HG03045 (cell line): ENCODE data around the gene TMEM8B.
"Not testable (repeated sequence)": the region's sequence is repeated elsewhere in the genome, so short reads cannot be mapped to it uniquely, and the experiment has no call there.

ENCODE experiments used
- ATAC-seq: cut with Tn5 transposase; IDR thresholded peaks from one replicate; pipeline ENCODE4 v1.9.1; 2021; ENCODE audit warnings: mild to moderate bottlenecking, moderate library complexity; ENCODE audit not compliant: unreplicated experiment

The TMEM8B gene

DNA sequence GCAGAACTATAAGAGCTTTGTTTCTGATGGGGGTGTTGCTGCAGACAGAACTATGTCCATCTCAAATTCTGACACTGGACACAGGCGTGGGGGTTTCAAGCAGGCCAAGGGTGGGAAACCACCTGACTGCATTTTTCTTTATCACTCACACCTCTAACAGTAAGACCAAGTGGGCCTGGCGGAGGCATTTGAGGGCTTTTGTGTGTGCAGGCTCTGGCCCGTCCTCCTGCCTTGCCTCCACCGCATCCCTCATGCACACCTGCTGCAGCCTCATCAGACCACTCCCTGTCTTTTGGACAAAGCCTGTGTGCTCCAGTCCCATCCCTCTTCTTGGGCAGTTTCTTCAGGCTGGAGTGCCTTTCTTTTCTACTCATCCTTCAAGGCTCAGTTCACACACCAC lies 33.3 kb downstream of the TMEM8B start:
- ATAC-seq, result no peak

- ATAC-seq, result no peak
These were observed 34.6 kb downstream of the TMEM8B start for GRCh38 chr9:35863583-35863982.

DNA sequence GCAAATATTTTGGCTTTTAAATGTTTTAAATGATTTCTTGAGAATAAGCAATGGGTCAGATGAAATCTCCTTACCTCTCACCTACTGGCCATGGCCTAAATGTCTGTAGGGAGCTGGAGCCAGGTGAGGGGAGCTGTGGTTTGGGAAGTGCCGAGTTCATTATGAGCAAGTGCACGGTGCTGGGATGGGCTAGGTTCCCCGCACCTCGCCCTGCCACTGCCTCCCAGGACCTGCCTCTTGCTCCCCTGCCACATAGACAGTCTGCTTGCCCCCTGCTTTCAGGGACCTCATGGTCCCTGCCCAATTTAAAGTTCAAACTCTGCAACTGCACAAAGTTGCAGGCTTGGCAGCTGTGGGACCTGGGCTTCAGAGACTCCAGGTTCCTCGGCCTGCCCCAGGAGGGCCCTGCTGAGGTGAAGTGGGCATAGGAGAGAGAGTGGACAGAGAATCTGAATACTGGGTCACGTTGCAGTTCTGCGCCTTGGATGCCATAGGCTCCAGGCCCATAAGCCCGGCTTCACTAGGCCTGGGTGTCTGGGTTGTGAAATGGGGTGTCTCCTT lies 35.7 kb downstream of the TMEM8B start:
- no peak for ATAC-seq

GRCh38 chr9:35867538-35867937 lies 38.5 kb downstream of the TMEM8B start:
- no peak for ATAC-seq

DNA sequence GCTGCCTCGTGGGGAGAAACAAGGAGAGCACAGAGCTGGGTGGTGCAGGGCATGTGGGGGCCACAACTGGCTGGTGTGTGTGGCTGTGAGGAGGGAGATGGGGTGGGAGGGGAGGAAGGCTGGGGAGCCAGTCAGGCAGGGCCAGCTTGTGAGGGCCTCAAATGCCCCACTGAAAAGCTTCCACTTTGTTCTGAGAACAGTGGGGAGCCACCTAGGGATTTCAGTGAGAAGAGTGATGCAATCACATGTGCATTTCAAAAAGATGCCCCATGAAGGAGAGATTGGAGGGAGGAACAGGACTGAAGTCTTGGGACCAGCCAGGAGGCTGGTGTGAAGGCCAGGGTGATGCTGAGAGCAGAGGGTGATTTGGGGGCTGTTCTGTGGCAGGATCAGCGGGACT lies 39.9 kb downstream of the TMEM8B start:
- ATAC-seq, result no peak

DNA sequence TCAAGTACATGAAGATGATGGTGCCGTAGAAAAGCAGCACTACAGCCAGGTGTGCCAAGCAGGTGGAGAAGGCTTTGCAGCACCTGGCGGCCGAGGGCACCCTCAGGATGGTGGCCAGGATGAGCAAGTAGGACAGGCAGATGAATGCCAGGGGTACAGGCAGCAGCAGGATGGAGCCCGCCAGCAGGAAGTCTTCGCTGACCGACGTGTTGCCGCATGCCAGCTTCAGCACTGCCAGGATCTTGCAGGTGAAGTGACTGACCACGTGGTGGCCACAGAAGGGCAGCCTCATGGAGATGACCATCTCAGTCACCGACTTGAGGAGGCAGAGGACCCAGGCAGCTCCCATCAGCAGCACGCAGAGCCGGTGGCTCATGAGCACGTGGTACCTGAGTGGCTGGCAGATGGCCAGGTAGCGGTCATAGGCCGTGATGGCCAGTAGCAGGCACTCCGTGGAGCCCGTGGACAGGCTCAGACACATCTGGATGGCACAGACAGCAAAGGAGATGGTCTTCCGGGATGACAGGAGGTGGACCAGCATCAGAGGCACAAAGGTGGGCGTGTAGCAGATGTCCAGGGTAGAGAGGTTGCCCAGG lies 40.7 kb downstream of the TMEM8B start:
- no peak for ATAC-seq

DNA sequence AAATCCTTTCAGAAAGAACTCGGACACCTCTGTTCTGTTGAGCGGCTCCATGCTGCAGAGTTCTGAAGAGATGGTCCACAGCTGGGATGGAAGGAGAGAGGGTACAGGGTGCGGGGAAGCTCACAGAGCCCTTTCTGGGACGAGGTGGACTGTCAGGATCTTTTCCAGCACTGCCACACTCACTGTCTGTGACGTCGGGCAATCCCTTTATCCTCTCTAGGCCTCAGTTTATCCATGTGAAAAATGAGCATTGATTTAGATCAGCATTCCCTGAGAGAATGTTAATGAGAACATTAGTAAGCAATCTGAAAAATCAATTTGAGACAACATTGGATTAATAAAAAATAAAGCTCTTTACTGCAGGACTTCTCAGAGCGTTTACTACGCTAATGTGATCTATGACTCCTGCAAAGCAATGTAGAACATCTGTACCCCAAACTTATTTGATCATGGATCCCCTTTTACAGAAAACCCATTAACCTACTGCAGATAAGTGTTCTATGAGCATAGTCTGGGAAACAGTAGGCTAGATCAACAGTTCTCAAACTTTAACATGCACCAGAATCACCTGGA lies 41.4 kb downstream of the TMEM8B start, which contains the start of gene OR13J1:
Gene OR13J1, minus strand, starts transcription at position 51 of the 573 bp plus-strand sequence. Its CDS starts 0 bp downstream, at position 51.
- no peak for ATAC-seq

GRCh38 chr9:35871545-35871944 lies 42.5 kb downstream of the TMEM8B start:
- ATAC-seq, result no peak

GRCh38 chr9:35872505-35872904 lies 43.5 kb downstream of the TMEM8B start:
- no peak for ATAC-seq

DNA sequence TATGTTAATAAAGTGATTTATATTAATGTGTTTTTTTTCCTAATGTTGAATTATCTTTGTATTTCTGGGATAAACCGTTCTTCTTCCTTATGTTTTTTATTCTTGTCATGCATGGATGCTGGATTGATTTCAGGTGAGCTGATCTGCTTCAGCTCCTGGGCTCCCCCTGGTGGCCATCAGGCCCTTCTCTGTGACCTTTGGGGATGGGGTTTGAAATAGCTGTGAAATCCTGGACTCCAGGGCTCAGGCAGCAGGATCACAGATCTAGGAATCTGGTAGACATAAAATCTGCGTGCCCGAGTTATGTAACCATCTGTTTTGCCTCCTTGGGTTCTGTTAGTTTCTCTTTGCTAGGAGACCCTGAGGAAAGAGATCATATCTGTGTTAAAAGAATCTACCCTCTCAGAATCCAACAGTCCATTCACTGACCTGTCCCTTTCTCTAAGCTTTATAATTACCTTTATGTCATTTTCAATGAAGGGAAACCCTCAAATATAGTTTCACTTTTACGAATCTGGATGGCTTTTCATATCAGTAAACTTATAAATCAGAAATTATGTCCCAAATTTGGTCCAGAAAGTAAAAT lies 53.3 kb downstream of the TMEM8B start:
- no peak for ATAC-seq

GRCh38 chr9:35882996-35883395 lies 54.0 kb downstream of the TMEM8B start:
- ATAC-seq, result no peak

DNA sequence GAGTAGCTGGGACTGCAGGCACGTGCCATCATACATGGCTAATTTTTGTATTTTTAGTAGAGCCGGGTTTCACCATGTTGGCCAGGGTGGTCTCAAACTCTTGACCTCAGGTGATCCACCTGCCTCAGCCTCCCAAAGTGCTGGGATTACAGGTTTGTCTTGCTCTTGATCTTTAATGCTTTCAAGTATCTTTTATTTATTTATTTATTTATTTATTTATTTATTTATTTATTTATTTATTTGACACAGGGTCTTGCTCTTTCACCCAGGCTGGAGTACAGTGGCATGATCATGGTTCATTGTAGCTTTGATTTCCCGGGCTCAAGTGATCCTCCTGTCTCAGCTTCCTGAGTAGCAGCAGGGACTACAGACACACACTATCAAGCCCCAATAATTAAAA lies 55.9 kb downstream of the TMEM8B start:
- not testable (repeated sequence) for ATAC-seq

- ATAC-seq, result no peak
These were observed 62.6 kb downstream of the TMEM8B start for GRCh38 chr9:35891646-35892045.

DNA sequence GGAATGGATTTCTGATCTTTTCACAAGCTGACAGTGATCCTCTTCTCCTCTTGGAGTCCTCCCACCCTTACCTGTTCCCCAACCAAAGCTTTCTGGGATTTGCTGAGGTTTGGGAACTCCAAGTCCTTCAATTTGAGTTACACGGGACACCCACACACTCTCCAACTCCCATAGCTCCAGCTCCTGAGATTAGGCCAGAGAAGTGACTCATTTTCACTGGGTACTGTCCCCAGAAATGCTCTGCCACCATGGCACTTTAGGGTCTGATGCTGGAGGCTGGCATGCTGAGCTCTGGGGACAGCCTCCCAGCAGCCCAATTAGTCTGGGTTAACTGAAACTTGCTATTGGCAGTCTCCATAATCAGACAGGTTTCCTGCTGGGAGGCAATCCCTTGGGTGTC lies 63.0 kb downstream of the TMEM8B start:
- no peak for ATAC-seq

DNA sequence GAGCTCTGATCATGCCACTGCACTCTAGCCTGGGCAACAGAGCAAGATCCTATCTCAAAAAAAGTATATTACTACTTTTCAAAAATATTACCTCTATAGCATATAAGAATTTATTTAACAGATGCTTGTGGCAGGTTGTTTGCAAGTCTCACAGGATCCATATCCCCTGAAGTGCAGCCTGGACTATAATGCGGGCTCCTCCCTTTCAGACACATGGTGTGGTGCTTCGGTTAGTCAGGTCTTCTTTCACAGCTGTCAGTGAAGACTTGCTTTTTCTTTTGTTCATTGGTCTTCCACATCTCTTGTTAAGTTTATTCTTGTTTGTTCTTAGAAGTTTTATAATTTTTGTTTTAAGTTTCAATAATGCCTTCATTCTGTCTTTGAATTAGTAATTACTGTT lies 67.5 kb downstream of the TMEM8B start:
- no peak for ATAC-seq

- not testable (repeated sequence) for ATAC-seq
These were observed 68.5 kb downstream of the TMEM8B start for GRCh38 chr9:35897376-35898099.

DNA sequence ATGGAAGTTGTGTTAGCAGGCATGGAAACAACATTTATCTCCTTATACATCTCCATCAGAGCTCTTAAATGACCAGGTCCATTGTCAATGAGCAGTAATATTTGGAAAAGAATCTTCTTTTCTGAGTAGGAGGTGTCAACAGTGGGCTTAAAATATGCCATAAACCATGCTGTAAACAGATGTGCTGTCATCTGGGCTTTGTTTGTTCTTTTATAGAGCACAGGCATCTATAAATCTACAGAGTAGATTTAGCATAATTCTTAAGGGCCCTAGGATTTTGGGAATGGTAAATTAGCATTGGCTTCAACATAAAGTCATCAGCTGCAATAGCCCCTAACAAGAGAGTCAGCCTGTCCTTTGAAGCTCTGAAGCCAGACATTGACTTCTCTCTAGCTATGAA lies 69.3 kb downstream of the TMEM8B start:
- no peak for ATAC-seq

DNA sequence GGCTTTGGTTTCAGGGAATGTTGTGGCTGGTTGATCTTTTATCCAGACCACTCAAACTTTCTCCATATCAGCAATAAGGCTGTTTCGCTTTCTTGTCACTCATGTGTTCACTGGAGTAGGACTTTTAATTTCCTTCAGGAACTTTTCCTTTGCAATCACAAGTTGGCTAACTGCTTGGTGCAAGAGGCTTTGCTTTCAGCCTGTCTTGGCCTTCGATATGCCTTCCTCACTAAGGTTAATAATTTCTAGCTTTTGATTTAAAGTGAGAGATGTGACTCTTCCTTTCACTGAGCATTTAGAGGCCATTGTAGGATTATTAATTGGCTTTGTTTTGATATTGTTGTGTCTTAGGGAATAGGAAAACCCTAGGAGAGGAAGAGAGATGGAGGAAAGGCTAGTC lies 70.0 kb downstream of the TMEM8B start:
- ATAC-seq, result no peak

DNA sequence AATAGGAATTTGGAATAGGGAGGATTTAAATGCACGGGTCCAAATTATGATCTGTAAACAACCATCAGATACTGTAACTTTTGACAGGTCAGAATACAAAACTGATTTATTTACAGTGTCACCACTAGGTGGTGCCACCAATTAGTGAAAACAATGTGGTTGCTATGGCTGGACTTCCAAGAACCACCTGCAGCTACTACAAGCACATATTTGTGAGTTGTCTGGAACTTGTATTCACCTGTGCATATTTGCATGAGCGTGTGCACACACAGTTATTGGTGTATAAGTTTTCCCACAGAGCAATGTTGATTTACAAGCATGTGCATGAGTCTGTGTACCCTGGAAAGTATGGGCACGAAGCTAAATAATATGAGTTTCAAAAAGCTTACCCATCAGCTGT lies 74.0 kb downstream of the TMEM8B start:
- no peak for ATAC-seq

DNA sequence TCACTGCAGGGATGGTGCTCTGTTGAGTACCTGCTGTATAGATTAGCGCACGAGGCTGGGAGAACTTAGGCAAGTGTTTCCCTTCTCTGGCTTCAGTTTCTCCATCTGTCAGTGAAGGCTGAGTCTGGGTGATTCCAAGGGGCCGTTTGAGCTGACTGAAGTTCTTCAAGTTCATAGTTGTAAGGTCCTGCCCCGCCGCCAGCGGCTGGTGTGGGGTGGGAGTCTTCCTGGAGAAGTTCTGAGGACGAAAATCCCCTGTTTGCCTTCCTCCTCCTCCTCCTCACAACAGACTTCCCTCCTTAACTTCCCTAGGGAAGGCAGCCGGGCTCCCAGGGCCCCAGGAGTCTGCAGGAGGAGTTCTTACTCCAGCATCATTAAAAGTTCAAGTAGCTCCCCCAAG lies 75.3 kb downstream of the TMEM8B start:
- no peak for ATAC-seq

DNA sequence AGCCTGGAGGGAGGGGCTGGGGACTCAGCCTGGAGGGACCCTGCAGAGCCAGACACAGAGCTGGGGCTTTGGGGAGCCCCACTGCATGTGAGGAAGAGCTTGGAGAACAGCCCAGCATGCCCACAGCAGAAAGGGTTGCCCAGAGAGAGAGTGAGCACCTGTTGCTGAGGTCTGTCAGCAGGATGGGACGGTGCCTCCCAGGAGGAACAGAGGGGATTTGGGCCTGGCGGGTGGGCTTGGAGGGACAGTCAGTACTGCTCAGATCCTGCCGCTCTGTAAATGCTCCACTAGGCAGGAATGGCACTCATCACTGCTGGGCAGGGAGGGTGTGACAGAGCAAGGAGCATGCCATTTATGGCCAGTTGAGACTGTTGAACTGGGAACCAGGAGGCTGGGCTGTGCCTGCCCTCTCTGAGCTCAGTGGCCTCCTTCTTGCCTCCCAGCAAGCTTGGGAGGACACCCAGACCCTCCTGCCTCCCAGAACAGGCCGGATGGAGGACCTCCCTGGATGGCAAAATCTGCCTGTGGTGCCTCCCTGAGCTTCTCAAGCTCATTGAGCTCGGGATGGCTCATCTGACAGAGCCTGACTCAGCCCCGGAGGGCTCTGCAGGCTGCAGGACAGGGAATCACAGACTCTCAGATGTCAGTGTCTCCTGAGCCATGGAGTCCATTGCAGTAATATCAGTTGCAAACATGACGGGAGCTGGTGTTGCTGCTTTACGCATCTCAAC lies 76.2 kb downstream of the TMEM8B start:
- ATAC-seq, result no peak
